ENCODE data around the gene NINJ2. TPM values are rescaled to one million over a fixed set of nuclear protein-coding genes. Genes with fewer than 3 reads are reported as not detected.

The NINJ2 gene
- total RNA-seq, 1 donor, result 0.43 TPM

GRCh38 chr12:662566-663292 lies 516 bp downstream of the NINJ2 start:
- peak overlapping the region; percentile 31 for H3K4me3 ChIP-seq (ENCODE audit: low read depth, low read length)
- TF ChIP-seq CTCF (IDR thresholded peaks at IDR 0.05; ENCODE audit: insufficient read depth, low read depth, low read length), result no peak
- DNase-seq (ENCODE audit: low read depth), result peak; percentile 19

GRCh38 chr12:661720-662486 lies 1.3 kb downstream of the NINJ2 start:
- DNase-seq (ENCODE audit: low read depth), result no peak
- H3K4me3 ChIP-seq (ENCODE audit: low read depth, low read length), result no peak overlapping the region
- no peak for TF ChIP-seq CTCF (IDR thresholded peaks at IDR 0.05; ENCODE audit: insufficient read depth, low read depth, low read length)

- DNase-seq (ENCODE audit: low read depth), result no peak
- H3K4me3 ChIP-seq (ENCODE audit: low read depth, low read length), result no peak overlapping the region
- no peak for TF ChIP-seq CTCF (IDR thresholded peaks at IDR 0.05; ENCODE audit: insufficient read depth, low read depth, low read length)
Measured at GRCh38 chr12:659090-659683, 4.1 kb downstream of the NINJ2 start.

- no peak for DNase-seq (ENCODE audit: low read depth)
- TF ChIP-seq CTCF (IDR thresholded peaks at IDR 0.05; ENCODE audit: insufficient read depth, low read depth, low read length), result no peak
Measured at GRCh38 chr12:650983-651382, 12.3 kb downstream of the NINJ2 start.

GRCh38 chr12:647385-648085 lies 15.7 kb downstream of the NINJ2 start:
- H3K4me3 ChIP-seq (ENCODE audit: low read depth, low read length), result no peak overlapping the region
- TF ChIP-seq CTCF (IDR thresholded peaks at IDR 0.05; ENCODE audit: insufficient read depth, low read depth, low read length), result no peak
- no peak for DNase-seq (ENCODE audit: low read depth)

More at GRCh38 chr12:650983-651382, 12.3 kb downstream of the NINJ2 start:
- no peak overlapping the region for H3K4me3 ChIP-seq (ENCODE audit: low read depth, low read length)

Measured in fibroblast of villous mesenchyme (primary cell).